Memory B cell (primary cell): ENCODE data around the gene SMURF2.
"Not testable (repeated sequence)": the region's sequence is repeated elsewhere in the genome, so short reads cannot be mapped to it uniquely, and the experiment has no call there.

Source experiments
- ATAC-seq: fragments of 150-1000 bp; cut with Tn5 transposase; 2 replicates; pipeline ENCODE4 v1.10.0; 2021; ENCODE audit warnings: low read depth, mild to moderate bottlenecking, moderate library complexity
- DNase-seq, 2 donors: peaks; one replicate each; pipeline ENCODE4 v3.0.0; 2022; ENCODE audit warnings: low spot score in 2 of 2
- H3K27ac Mint-ChIP-seq: one replicate; pipeline ENCODE4 v1.8.0; 2022; ENCODE audit warnings: mild to moderate bottlenecking, moderate library complexity, mixed read lengths
- H3K27me3 Mint-ChIP-seq: one replicate; pipeline ENCODE4 v1.8.0; 2022; ENCODE audit warnings: mixed read lengths
- H3K36me3 Mint-ChIP-seq: one replicate; pipeline ENCODE4 v1.8.0; 2022; ENCODE audit warnings: mild to moderate bottlenecking, mixed read lengths
- H3K4me1 Mint-ChIP-seq: one replicate; pipeline ENCODE4 v1.8.0; 2022; ENCODE audit warnings: mixed read lengths
- H3K4me3 Mint-ChIP-seq: one replicate; pipeline ENCODE4 v1.8.0; 2022; ENCODE audit warnings: mild to moderate bottlenecking, moderate library complexity, mixed read lengths
- H3K9me3 Mint-ChIP-seq: one replicate; pipeline ENCODE4 v1.8.0; 2022; ENCODE audit warnings: mixed read lengths

The SMURF2 gene

DNA sequence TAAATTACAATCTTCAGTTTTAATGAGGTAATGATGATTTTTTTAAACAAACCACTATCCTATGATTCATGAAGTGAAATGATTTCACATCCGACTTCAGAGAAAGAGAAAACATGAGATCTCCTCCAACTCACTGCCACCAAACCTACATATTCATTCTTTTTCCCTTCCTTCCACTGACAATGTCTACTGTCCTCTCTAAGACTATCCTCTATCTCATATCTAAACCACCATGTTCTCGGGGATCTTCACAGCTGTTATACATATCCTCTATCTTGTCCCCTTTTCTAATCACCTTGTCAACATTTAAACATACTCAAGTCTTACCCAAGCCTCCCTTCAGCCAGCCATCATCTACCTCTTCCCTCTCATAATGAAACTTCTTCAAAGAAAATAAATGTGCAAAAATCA, 53.5 kb downstream of the SMURF2 start:
- no peaks in the 10 kb centered on the region for H3K27me3 Mint-ChIP-seq
- no peak for ATAC-seq
- peaks cover 4% of the 10 kb centered on the region for H3K36me3 Mint-ChIP-seq
- no peak for DNase-seq
- H3K9me3 Mint-ChIP-seq, result peaks cover 2% of the 10 kb centered on the region
- H3K27ac Mint-ChIP-seq, result peak overlapping the region; percentile 2
- peaks cover 16% of the 10 kb centered on the region for H3K4me1 Mint-ChIP-seq
- no peak overlapping the region for H3K4me3 Mint-ChIP-seq

GRCh38 chr17:64607862-64608565, 54.1 kb downstream of the SMURF2 start:
- peaks cover 4% of the 10 kb centered on the region for H3K36me3 Mint-ChIP-seq

GRCh38 chr17:64604532-64604931, 57.6 kb downstream of the SMURF2 start:
- H3K27ac Mint-ChIP-seq, DNase-seq, ATAC-seq: not testable (repeated sequence)

More at GRCh38 chr17:64607862-64608565, 54.1 kb downstream of the SMURF2 start:
- DNase-seq (no peak), ATAC-seq (no peak)
- H3K27me3 Mint-ChIP-seq, result no peaks in the 10 kb centered on the region
- H3K9me3 Mint-ChIP-seq, result peaks cover 2% of the 10 kb centered on the region
- H3K4me3 Mint-ChIP-seq, result no peak overlapping the region
- peaks cover 11% of the 10 kb centered on the region for H3K4me1 Mint-ChIP-seq
- peak overlapping the region; percentile 2 for H3K27ac Mint-ChIP-seq

DNA sequence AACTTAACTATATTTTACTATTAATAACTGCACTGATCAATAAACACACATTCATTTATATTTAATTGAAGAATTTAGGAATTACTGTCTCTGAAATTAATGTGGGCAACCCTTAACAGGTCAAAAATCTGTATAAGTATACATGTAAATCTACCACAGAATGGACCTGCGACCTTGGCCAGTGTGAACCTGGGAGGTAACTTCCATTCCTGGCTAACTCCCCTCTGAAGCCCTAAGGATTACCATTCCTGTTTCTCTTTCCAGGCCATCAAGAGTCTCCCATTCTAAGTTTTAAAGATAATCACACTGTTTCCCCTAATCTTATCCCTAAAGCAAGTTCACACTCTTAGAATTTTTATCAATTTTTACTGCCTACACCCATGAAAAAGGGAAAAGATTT, 58.1 kb downstream of the SMURF2 start:
- no peak overlapping the region for H3K4me3 Mint-ChIP-seq
- no peak for DNase-seq
- H3K4me1 Mint-ChIP-seq, result peaks cover 18% of the 10 kb centered on the region
- H3K27me3 Mint-ChIP-seq, result no peaks in the 10 kb centered on the region
- H3K9me3 Mint-ChIP-seq, result no peaks in the 10 kb centered on the region
- H3K27ac Mint-ChIP-seq, result no peak overlapping the region
- H3K36me3 Mint-ChIP-seq, result peaks cover 5% of the 10 kb centered on the region
- no peak for ATAC-seq

More at GRCh38 chr17:64604532-64604931, 57.6 kb downstream of the SMURF2 start:
- H3K36me3 Mint-ChIP-seq, H3K27me3 Mint-ChIP-seq, H3K4me3 Mint-ChIP-seq, H3K9me3 Mint-ChIP-seq: not testable (repeated sequence)
- peaks cover 14% of the 10 kb centered on the region for H3K4me1 Mint-ChIP-seq

DNA sequence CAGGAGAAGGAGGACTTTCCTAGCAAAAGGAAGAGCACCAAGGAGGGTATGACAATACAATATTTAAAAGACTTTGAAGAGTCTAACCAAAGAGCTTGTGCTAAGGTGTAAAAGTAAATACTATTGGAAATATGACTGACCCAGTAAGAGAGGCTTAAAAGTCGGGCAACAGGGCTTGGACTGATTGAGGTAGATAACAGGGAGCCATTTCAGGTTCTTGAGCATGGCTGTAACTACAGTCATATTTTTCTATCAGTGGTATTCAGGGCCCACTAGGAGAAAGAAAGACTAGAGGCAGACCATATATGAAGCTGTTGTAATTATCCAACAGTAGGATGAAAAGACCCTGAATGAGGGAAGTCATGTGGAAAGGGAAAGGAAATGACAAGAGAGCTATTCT, 62.3 kb downstream of the SMURF2 start:
- Mint-ChIP-seq H3K4me1 (peaks cover 16% of the 10 kb centered on the region), H3K36me3 (peaks cover 12% of the 10 kb centered on the region), H3K9me3 (no peaks in the 10 kb centered on the region), H3K4me3 (no peak overlapping the region), H3K27me3 (no peaks in the 10 kb centered on the region), H3K27ac (peak overlapping the region; percentile 84)
- ATAC-seq, result no peak
- DNase-seq, result no peak

- Mint-ChIP-seq H3K27ac (peak overlapping the region; percentile 84), H3K4me1 (peaks cover 15% of the 10 kb centered on the region), H3K36me3 (peaks cover 9% of the 10 kb centered on the region), H3K4me3 (peak overlapping the region; percentile 32), H3K27me3 (no peaks in the 10 kb centered on the region), H3K9me3 (no peaks in the 10 kb centered on the region)
- peak; percentile 99 for ATAC-seq
- peak; percentile 27 to 39 for DNase-seq
These were observed 62.9 kb downstream of the SMURF2 start for GRCh38 chr17:64599187-64599676.

GRCh38 chr17:64598672-64599071, 63.4 kb downstream of the SMURF2 start:
- Mint-ChIP-seq H3K9me3 (no peaks in the 10 kb centered on the region), H3K36me3 (peaks cover 9% of the 10 kb centered on the region), H3K27me3 (no peaks in the 10 kb centered on the region), H3K27ac (peak overlapping the region; percentile 84), H3K4me1 (peaks cover 15% of the 10 kb centered on the region), H3K4me3 (no peak overlapping the region)
- no peak for DNase-seq
- no peak for ATAC-seq

DNA sequence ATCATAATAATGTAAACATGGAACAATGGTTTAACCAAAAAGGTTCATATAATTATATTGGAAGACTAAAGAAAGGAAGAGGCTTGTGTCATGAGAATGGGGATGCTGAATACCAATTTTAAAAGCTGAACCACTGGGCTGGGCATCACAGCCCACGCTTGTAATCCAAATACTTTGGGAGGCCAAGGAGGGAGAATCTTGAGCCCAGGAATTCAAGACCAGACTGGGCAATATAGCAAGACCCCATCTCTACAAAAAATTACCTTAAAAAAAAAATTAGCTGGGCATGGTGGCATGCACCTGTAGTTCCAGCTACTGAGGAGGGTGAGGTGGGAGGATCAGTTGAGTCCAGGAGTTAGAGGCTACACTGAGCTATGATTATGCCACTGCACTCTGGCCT, 65.1 kb downstream of the SMURF2 start:
- DNase-seq (no peak), ATAC-seq (no peak)
- H3K4me1 Mint-ChIP-seq, result peaks cover 15% of the 10 kb centered on the region
- H3K4me3 Mint-ChIP-seq, result no peak overlapping the region
- H3K36me3 Mint-ChIP-seq, result peaks cover 16% of the 10 kb centered on the region
- H3K27ac Mint-ChIP-seq, result no peak overlapping the region
- H3K27me3 Mint-ChIP-seq, result no peaks in the 10 kb centered on the region
- H3K9me3 Mint-ChIP-seq, result no peaks in the 10 kb centered on the region

GRCh38 chr17:64596439-64596838, 65.7 kb downstream of the SMURF2 start:
- Mint-ChIP-seq H3K27ac (no peak overlapping the region), H3K36me3 (peaks cover 17% of the 10 kb centered on the region), H3K4me1 (peaks cover 15% of the 10 kb centered on the region), H3K4me3 (no peak overlapping the region), H3K27me3 (no peaks in the 10 kb centered on the region), H3K9me3 (no peaks in the 10 kb centered on the region)
- ATAC-seq (no peak), DNase-seq (no peak)

DNA sequence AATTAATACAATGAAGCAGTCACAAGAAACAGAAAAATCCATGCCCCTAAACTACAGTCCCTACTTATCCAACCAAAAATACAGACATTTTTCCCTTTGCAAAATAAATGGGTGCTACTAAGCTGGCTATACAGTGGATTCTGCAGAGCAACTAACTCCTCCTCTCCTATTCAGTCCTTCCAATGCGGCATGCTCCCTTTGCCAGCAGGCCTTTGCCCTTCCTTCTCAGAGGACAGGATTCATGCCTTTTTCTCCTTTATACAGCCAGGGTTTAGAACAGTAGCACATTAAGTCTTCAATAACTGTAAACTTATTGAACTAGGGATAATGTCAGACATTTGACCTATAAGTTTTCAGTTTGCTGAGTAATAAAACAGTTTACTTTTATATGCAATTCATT, 70.2 kb downstream of the SMURF2 start:
- peaks cover 19% of the 10 kb centered on the region for H3K36me3 Mint-ChIP-seq
- no peaks in the 10 kb centered on the region for H3K9me3 Mint-ChIP-seq
- no peak for DNase-seq
- H3K4me3 Mint-ChIP-seq, result no peak overlapping the region
- ATAC-seq, result no peak
- H3K27me3 Mint-ChIP-seq, result no peaks in the 10 kb centered on the region
- H3K27ac Mint-ChIP-seq, result peak overlapping the region; percentile 46
- H3K4me1 Mint-ChIP-seq, result peaks cover 4% of the 10 kb centered on the region

- ATAC-seq, result no peak
- H3K4me1 Mint-ChIP-seq, result peaks cover 2% of the 10 kb centered on the region
- DNase-seq, result no peak
- H3K36me3 Mint-ChIP-seq, result peaks cover 12% of the 10 kb centered on the region
- H3K4me3 Mint-ChIP-seq, result no peak overlapping the region
- H3K27me3 Mint-ChIP-seq, result no peaks in the 10 kb centered on the region
- H3K27ac Mint-ChIP-seq, result no peak overlapping the region
- no peaks in the 10 kb centered on the region for H3K9me3 Mint-ChIP-seq
These were observed 77.0 kb downstream of the SMURF2 start for GRCh38 chr17:64585146-64585545.

GRCh38 chr17:64583038-64583437, 79.1 kb downstream of the SMURF2 start:
- peaks cover 16% of the 10 kb centered on the region for H3K36me3 Mint-ChIP-seq
- ATAC-seq (no peak), DNase-seq (no peak)
- peaks cover 2% of the 10 kb centered on the region for H3K4me1 Mint-ChIP-seq
- H3K4me3 Mint-ChIP-seq, result no peak overlapping the region
- no peaks in the 10 kb centered on the region for H3K27me3 Mint-ChIP-seq
- H3K9me3 Mint-ChIP-seq, result no peaks in the 10 kb centered on the region
- H3K27ac Mint-ChIP-seq, result no peak overlapping the region

- Mint-ChIP-seq H3K4me1 (peaks cover 2% of the 10 kb centered on the region), H3K27me3 (no peaks in the 10 kb centered on the region), H3K27ac (peak overlapping the region; percentile 45), H3K9me3 (no peaks in the 10 kb centered on the region), H3K36me3 (peaks cover 22% of the 10 kb centered on the region), H3K4me3 (no peak overlapping the region)
- no peak for ATAC-seq
- DNase-seq, result no peak
These were observed 81.5 kb downstream of the SMURF2 start for GRCh38 chr17:64580384-64581315.

- H3K9me3 Mint-ChIP-seq, result no peaks in the 10 kb centered on the region
- ATAC-seq (no peak), DNase-seq (no peak)
- peaks cover 2% of the 10 kb centered on the region for H3K4me1 Mint-ChIP-seq
- no peak overlapping the region for H3K27ac Mint-ChIP-seq
- H3K36me3 Mint-ChIP-seq, result peaks cover 22% of the 10 kb centered on the region
- no peaks in the 10 kb centered on the region for H3K27me3 Mint-ChIP-seq
- no peak overlapping the region for H3K4me3 Mint-ChIP-seq
These were observed 82.2 kb downstream of the SMURF2 start for GRCh38 chr17:64579917-64580316.
